GM19328 (cell line): ENCODE results near the gene PMF1.

ENCODE experiments used
- ATAC-seq: cut with Tn5 transposase; IDR thresholded peaks from one replicate; pipeline ENCODE4 v1.9.1; 2021; ENCODE audit warnings: mild to moderate bottlenecking, moderate library complexity; ENCODE audit not compliant: unreplicated experiment

Gene PMF1

GRCh38 chr1:156233426-156234127 is 20.8 kb downstream of the PMF1 start:
- no peak for ATAC-seq

DNA sequence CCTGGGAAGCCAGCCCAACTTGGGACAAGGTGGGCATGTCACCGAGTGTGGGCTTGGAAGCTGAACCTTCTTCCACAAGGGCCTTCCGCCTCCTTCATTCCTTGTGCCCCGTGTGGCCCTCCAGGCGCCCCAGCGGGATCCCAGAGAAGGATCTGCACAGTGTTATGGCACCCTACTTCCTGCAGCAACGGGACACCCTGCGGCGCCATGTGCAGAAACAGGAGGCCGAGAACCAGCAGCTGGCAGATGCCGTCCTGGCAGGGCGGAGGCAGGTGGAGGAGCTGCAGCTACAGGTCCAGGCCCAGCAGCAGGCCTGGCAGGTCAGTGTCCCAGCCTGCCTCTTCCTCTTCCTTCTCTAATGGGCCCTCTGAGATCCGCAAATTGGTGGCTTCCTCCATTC is 23.4 kb downstream of the PMF1 start:
- no peak for ATAC-seq

DNA sequence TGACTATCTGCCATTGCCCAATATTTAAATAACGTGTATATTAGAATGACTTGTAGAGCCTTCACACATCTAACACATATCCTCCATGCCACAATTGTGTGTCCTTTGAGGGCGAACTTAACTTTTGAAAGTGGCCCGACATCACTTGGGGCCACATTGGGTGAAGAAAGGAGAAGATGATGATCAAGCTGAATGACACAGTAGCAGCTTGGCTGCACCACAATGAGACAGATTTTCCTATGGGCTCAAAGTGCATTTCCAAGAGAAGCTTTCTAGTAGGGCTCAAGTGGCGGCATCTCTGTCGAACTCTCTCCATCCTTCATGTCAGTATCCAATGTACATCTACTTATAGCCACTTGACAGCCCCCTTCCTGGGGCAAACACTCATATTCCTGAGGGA is 25.4 kb downstream of the PMF1 start:
- ATAC-seq, result no peak

- ATAC-seq, result no peak
These were observed 28.6 kb downstream of the PMF1 start for GRCh38 chr1:156241311-156241811.

DNA sequence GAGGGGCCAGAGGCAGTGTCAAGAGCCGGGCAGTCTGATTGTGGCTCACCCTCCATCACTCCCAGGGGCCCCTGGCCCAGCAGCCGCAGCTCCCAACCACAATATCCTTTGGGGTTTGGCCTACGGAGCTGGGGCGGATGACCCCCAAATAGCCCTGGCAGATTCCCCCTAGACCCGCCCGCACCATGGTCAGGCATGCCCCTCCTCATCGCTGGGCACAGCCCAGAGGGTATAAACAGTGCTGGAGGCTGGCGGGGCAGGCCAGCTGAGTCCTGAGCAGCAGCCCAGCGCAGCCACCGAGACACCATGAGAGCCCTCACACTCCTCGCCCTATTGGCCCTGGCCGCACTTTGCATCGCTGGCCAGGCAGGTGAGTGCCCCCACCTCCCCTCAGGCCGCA is 29.1 kb downstream of the PMF1 start, which contains the start of gene BGLAP:
TSS of gene BGLAP (plus strand) at position 259 of the 400 bp plus-strand sequence. CDS start at position 307, 48 bp downstream.
- no peak for ATAC-seq

DNA sequence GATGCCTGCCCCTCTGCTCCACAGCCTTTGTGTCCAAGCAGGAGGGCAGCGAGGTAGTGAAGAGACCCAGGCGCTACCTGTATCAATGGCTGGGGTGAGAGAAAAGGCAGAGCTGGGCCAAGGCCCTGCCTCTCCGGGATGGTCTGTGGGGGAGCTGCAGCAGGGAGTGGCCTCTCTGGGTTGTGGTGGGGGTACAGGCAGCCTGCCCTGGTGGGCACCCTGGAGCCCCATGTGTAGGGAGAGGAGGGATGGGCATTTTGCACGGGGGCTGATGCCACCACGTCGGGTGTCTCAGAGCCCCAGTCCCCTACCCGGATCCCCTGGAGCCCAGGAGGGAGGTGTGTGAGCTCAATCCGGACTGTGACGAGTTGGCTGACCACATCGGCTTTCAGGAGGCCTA is 29.9 kb downstream of the PMF1 start:
- no peak for ATAC-seq

- no peak for ATAC-seq
These were observed 31.3 kb downstream of the PMF1 start for GRCh38 chr1:156244126-156244525.

- ATAC-seq, result no peak
These were observed 31.9 kb downstream of the PMF1 start for GRCh38 chr1:156244712-156245111.

DNA sequence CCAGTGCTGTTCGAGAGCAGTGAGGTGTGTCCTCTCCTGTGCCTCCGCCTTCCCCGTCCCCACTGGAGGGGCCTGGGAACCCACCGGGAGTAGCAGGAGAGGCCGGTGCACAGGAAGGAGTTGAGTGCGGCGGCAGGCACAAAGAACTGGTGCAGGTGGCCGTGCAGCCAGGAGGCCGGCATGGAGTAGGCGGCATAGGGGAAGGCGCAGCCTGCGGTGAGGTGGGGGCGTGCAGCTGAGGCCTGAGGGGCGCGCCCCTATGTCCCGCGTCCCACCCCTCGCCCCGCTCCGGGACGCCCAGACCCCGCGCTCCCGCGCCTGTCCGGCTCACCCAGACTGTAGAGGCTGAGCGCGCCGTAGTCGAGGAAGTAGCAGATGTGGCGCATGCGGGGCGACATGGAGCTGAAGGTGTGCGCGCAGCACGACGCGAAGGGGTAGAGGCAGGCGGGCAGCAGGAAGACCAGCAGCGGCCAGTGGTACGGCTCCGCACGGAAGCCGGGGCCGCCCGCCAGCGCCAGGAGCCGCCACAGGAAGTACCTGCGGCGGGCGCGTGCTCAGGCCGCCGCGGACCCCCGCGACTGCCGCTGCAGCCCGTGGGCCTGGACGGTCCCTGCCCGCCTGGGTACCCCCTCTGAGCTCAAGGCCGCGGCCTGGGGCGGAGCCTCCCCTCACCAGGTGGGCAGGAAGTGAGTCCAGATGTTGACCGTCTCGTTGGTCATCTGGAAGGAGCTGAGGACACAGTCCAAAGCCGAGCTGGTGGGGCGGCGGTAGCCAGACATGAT is 32.8 kb downstream of the PMF1 start:
- no peak for ATAC-seq

GRCh38 chr1:156246241-156246780 is 33.5 kb downstream of the PMF1 start:
- no peak for ATAC-seq

GRCh38 chr1:156246781-156247459 is 34.1 kb downstream of the PMF1 start:
- no peak for ATAC-seq

- no peak for ATAC-seq
These were observed 34.9 kb downstream of the PMF1 start, which contains the start of gene PAQR6 for GRCh38 chr1:156247460-156248322. Gene PAQR6, minus strand, starts transcription at chr1:156248056. Its CDS starts 1,325 bp downstream, at chr1:156246731.

DNA sequence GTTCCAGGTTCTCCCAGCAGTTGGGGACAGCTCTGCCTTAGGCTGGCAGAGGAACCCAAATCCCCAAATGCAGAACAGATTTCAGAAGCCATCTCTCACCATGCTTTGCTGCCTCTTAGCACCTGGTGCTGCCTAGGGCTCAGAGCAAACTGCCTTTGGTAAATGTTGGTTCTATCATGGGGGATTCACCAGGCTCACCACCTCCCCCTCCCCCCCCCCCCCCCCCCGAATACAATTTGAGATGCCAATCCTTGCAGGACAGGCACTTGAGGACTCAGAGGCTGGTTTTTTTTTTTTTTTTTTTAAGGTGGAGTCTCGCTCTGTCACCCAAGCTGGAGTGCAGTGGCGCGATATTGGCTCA is 35.5 kb downstream of the PMF1 start:
- ATAC-seq, result no peak

DNA sequence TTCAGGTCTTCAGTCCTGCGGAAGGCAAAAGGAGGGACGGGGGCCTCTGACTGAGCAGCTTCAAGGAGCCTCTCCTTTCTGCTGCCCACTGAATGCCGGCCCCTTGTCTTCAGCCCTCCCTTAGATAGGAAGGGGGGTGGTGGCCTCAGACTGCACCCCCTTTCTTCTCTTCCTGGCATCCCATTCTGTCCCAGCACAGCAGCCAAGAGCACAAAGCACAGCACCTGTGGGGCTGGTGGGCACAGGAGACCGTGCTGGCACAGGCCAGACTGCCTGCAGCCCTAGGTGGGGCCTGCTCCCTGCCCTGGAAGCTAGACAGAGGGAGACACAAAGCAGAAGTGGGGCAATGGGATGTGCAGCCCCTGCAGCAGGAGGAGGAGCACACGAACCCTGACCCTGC is 36.8 kb downstream of the PMF1 start:
- no peak for ATAC-seq

DNA sequence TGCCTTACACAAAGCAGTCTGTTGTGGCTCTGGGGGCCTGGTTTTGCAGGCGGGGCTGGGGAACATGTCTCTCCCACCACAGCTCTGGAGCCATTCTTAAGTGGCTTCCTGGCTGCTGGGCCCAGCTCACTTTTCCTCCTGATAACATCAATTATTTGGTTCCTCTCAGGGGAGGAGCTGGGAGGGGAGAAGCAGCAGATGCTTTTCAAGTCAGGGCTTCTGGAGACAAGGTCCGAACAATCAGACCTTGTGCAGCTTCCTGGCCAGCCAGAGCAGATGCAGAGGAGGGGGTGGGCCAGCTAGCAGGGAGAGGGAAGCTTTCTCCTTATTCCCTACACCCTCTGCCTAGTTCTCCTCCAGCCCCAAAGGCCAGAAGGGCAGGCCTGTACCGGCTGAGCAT is 38.7 kb downstream of the PMF1 start:
- no peak for ATAC-seq

DNA sequence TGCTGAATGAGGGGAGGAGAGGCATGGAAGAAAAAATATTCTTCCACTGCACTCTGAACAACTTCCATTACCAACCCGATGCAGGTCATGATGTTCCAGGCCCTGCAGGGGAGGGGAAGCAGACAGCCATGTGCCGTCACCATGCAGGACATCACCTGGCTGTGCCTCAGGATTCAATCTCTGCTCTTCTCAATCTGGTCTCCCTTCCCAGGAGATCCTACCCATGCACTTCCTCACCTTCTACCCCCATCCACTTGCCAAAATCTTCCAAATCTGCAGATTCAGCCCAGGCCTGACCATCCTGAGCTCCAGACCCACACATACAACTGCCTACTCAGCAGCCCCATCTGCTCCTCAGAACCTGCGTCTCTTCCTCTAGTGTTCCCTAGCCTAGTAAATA is 40.8 kb downstream of the PMF1 start:
- no peak for ATAC-seq

DNA sequence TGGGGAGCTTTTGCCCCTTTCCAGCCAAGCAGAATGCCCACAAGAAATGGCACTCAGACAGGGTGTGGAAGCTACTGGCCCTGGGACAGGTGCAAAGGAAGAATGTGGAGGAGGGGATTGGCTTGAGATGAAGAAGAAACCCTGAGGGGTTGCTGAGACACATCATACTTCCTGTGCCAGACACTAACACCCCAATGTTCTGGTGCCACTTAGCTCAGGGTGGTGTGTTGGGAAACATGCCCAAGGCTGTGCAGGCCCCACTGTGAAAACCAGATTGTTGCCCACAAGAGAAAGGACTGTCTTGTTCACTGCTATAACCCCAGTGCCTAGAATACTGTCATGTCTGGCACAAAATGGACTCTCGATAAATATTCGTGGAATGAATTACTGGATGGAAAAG is 44.9 kb downstream of the PMF1 start:
- no peak for ATAC-seq

DNA sequence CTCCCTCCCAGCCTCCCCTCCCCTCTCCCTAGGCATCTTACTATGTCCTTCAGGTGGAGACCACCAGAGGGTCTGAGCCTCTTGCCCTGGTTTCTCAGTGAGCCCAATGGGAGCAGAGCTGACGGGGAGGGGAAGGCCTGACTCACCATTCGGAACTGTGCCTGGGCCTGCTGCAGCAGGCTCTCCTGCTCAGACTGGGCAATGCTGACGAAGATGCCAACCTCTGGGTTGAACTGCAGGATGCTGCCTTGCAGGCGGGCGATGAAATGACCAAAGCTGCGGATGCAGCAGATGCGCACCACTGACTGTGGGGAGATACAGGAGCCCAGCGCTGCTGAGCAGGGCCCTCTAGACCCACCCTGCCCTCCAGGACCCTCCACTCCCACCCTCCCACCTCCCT is 46.1 kb downstream of the PMF1 start:
- no peak for ATAC-seq

DNA sequence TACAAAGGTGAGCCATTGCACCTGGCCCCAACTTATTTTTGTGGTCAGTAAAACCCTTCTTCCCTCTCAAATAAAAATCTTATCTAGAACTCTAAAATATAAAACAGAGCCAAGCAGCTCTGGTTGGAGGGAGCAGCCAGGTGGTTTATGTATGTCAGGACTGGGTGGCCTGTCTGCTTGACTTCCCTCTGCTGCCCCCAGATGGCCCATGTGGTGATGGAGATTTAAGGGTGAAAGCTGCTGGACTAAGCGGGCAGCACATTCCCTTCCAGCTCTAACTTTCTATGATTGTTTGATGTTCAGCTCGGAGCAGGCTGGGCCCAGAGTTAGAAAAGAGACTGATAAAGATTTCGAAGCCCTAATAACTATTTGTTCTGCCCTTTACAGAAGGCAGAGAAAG is 47.0 kb downstream of the PMF1 start:
- ATAC-seq, result no peak

DNA sequence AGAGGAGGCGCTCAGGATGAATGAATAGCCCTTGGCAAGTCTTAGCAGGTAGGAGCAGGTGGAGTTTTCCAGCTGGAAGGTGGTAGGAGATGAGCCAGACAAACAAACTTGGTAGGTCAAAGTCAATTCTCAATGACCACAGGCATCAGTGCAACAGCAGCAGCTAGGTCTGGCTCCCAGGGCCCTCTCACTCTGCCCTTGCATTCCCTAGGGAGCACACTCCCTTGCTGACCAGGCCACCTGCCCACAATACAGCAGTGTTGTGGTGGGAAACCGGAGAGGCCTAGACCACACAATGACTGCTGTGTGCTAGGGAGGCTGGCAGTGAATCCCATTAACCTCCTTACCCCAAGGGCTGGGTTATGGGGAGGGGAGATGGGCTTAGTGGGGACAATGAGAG is 48.1 kb downstream of the PMF1 start:
- ATAC-seq, result no peak
